HL-60 (cell line): ENCODE data around the gene TAL2.

Experiments used
- CTCF ChIP-seq: IDR thresholded peaks from one replicate; pipeline ENCODE4 v1.5.1; 2011; ENCODE audit warnings: low read length, control low read depth, inconsistent platforms; ENCODE audit not compliant: insufficient read depth
- GABPA ChIP-seq: IDR thresholded peaks from 2 replicates; pipeline ENCODE4 v1.6.1; 2012; ENCODE audit warnings: low read depth
- POLR2AphosphoS5 ChIP-seq: IDR thresholded peaks from 2 replicates; pipeline ENCODE4 v1.6.1; 2012; ENCODE audit warnings: low read depth

GRCh38 chr9:105673850-105674387 is 11.7 kb downstream of the TAL2 start:
- no peak for TF ChIP-seq CTCF
- TF ChIP-seq GABPA, result no peak
- TF ChIP-seq POLR2AphosphoS5, result no peak
